Measurements from ENCODE around the gene MSH5. TPM values are rescaled to one million over a fixed set of nuclear protein-coding genes. Genes with fewer than 3 reads are reported as not detected.
"Not testable (repeated sequence)": the region's sequence is repeated elsewhere in the genome, so short reads cannot be mapped to it uniquely, and the experiment has no call there.

The MSH5 gene
- total RNA-seq (2014; rRNA removed; shearing (Covaris generic)), result 3.2 and 7.1 TPM in 2 replicates

DNA sequence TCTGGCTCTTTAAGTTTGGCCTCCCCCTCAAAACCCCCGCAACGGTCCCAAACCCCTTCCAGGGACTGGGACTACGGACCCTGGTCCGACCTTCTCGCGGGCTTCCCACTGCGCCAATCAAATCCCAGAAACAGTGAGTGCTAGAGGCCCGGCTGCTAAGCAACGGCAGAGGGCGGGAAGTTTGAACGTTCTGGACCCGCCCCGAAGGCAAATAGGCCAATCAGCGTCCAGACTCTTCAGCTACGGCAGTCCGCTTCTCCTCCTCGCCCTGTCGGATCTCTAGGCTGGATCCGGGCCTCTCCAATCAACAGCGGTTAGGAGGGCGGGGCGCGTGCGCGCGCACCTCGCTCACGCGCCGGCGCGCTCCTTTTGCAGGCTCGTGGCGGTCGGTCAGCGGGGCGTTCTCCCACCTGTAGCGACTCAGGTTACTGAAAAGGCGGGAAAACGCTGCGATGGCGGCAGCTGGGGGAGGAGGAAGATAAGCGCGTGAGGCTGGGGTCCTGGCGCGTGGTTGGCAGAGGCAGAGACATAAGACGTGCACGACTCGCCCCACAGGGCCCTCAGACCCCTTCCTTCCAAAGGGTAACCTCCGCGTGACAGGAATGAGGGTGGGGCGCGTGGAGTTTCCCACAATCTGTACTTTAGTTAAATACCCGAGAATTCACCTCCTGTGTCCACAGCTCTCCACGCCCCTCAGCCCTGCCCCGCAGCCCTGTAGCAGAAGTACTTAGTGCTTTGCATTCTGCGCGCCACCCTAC is at the start of gene MSH5:
Gene MSH5, plus strand, starts transcription at position 367 of the 758 bp plus-strand sequence. CDS start 462 bp downstream, outside the sequence.
- peak; percentile 99 for DNase-seq (ENCODE audit: low spot score)
- in situ Hi-C loops (cut with HindIII; ENCODE audit: low sequenced_read_pairs), result no loop called here

DNA sequence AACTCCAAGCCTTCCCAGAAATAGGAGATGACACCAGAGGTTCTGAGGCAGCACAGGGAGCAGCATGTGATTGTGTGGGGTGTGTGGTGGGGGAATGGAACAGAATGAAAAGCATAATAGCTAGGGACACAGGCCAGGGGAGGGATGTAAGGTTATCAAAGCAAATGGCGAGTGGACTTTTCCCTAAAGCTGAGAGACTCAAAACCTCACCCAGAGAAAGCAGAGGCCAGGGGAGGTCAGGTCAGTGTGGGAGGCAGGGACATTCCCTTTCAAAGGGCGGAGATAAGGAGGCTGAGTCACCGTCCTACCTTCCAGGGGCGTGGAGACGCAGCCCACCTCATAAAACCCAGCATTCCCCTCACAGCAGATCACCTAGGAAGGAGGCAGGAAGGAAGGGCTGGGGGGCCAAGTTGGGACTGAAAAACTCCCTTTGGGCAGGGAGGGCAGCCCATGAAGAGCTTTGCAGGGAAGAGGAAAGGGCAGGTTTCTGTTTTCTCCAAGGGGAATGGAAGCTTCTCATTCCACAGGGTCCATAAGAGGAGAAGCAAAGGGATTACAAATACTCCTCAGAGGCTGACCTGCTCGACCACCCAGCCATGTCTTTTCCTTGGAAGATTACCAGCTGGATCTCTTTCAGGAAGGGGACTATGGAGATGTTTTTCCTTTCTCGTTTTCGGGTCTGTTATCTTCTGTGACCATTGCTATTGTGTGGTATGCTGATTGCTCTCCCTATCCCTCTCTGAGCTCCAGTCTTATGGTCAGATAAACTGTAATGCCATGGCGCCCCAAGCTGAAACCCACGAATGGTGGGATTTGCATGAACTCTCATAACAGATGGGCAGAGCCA is 49.4 kb upstream of the MSH5 start:
- no peak for DNase-seq (ENCODE audit: low spot score)
- in situ Hi-C loops (cut with HindIII; ENCODE audit: low sequenced_read_pairs), result no loop called here

DNA sequence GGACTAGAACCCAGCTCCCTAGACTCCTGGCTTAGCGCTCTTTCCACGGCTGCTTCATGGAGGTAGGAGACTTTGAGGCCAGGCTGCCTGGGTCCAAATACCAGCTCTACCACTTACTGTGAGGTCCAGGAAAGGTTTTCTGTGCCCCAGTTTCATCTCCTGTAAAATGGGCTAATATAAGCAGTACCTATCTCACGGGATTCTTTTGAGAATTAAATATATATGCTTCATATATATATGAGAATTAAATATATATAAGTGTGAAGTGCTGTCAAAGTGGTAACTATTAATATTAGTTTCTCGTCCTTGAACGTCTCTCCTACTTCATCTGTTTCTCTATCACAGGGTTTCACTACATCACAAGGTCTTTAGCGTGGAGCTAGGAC is 48.7 kb upstream of the MSH5 start:
- in situ Hi-C loops (cut with HindIII; ENCODE audit: low sequenced_read_pairs), result no loop called here
- no peak for DNase-seq (ENCODE audit: low spot score)

DNA sequence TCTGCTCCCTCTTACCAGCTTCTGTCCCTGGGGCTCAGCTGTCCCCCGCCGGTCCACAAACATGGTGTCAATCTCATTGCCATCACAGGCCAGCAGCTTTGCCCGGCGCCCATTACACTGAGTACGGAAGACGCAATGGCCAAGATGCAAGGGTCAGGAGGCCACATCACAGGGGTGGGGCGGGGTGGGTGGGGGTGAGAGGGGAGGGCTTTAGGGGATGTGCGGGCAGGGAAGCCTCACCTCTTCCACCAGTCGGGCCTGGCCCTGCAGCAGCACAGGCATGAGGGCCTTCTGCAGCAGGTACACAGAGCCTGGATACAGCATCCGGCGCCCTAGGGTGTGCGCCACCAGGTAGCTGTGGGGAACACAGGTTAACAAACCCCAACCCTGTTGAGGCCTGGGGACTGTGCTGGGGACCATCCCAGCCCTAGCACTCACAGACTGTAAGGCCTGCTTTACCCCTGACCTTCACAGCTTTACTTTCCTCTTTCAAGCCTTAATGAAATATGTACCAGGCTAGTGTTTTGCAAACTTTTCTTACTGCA is 48.2 kb upstream of the MSH5 start:
- in situ Hi-C loops (cut with HindIII; ENCODE audit: low sequenced_read_pairs), result no loop called here

DNA sequence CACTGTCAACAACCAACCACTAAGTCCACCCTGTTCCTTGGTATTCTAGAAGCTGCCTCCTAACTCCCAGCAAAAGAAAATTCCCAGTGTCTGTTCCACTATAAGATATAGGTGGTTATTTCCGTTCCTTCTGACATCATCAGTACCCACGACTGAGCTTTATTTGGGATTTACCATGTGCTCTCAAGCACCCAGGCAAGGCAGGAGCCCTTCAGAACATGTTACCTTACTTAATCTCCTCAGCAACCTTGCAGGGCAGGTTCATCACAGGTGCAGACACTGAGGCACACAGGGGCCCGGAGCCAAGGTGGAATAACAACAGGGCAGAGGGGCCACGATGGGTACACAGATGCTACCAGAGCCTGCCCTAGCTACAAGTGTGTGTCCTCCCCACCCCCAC is 47.5 kb upstream of the MSH5 start:
- no peak for DNase-seq (ENCODE audit: low spot score)
- in situ Hi-C loops (cut with HindIII; ENCODE audit: low sequenced_read_pairs), result no loop called here

More for the DNA sequence above, 48.2 kb upstream of the MSH5 start:
- DNase-seq (ENCODE audit: low spot score), result no peak

DNA sequence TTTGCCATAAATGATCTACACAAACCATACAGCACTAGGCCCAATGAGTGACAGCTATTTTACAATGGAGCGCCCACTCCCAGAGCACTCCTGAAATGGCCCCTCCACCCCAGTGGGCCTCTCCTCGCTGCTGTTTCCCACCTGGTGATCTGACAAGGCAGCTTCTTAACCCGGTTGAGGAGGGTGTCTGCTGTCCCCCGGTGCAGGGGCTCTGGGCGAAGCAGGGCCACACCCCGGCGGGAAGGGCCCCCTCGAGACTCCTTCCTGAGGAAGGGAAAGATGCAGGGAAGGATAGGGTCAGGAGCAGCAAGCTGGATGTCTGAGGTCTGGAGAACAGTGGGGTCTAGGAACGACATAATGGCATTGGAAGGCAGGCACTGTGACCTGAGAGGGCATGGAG is 46.9 kb upstream of the MSH5 start:
- in situ Hi-C loops (cut with HindIII; ENCODE audit: low sequenced_read_pairs), result no loop called here
- no peak for DNase-seq (ENCODE audit: low spot score)

DNA sequence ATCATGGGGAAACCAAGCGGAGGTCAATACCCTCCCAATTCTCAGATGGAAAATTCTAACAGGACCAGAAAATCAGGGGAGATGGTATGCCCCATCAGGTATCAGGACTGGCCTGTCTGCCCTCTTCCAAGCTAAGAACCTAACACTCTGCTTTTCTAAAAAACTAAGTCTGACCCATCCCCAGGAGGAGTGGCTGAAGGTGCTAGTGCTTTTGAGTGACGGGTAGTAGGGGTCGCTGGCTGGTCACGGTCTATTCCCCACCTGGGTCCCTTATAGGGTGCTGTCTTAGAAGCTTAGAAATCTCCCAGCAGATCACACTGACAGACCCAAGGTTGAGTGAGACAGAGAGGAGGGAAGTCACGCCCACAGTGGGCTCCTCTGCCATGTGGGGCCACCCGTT is 46.3 kb upstream of the MSH5 start:
- DNase-seq (ENCODE audit: low spot score), result no peak
- in situ Hi-C loops (cut with HindIII; ENCODE audit: low sequenced_read_pairs), result no loop called here

DNA sequence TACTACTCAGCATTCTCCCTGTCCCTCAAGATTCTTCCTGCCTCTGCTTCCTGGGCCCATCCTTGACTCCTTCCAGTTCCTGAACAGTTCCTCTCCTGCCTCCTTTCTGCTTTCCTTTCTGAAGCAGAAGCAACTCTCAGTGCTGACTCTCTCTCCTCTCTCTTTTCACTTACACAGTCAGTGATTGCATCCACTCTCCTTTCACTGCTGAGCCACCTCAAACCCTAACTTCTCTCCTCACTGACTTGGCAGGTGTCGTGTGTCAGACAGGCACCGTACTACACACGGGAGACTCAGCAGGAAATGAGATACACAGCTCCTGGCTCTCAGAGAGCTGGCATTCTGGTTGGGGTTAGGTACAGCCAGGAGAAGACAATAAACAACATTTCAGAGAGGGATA is 42.2 kb upstream of the MSH5 start:
- DNase-seq (ENCODE audit: low spot score), result no peak
- in situ Hi-C loops (cut with HindIII; ENCODE audit: low sequenced_read_pairs), result no loop called here

DNA sequence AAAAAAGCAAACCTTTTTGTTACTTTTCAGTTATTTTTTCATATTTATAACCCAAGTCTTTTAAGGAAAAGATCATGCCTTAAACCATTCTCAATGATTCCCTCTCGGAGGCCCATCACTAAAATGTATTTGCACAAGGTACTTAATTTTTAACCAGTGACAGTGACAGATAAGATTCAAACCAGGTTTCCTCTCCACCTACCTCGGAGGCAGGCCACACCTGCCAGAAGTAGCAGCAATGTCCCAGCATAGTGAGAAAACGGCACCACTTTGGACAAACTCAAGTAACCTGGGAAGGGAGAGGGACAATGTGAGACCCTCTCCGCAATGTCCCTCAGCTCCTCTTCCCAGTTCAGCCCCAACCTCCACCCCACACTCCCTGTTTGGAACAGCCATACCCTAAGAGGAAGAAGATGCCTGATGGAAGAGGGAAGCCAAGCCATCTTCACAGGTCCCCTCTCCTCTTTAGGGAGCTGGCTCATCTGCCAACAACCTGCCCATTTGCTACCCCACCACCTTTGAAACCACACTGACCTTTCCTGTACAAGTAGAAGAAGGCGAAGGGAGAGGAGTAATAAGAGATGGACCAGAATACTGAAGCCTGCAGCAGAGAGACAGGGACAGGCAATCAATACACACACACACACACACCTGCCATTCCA is 38.9 kb upstream of the MSH5 start:
- DNase-seq (ENCODE audit: low spot score), result no peak
- in situ Hi-C loops (cut with HindIII; ENCODE audit: low sequenced_read_pairs), result no loop called here

DNA sequence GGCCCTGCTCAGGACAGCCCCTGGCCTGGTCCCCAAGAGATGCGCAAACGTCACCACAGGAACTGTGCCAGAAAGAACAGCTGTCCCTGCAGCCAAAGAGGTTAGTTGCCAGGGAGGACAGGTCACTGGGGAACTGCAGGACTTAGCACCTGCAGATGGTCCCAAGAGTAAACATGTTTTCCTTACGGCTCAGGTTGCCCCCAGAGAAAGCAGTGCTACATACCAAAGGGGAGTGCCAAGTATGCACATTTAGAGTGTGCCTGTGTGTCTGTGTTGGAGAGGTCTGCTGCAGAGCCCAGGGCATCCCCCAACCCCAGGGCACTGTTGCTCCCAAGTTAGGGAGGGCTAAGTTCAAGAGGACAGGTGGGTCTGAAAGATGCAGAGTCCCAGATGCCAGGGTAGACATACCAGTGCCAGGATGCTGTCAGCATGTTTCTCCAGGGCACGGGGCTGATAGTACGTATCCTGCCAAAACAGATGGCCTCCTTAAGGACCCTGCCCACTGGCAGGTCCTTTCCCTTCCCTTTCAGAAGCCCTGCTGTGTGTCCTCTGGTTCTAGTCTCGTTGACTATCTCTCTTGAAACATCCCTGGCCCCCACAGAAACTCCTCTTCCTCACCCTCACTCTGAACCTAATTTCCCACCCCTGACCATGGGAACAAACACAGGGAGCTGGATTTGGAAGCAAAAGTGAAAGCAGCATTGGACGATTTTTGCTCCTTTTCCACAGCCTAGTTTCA is 38.0 kb upstream of the MSH5 start:
- in situ Hi-C loops (cut with HindIII; ENCODE audit: low sequenced_read_pairs), result no loop called here
- DNase-seq (ENCODE audit: low spot score), result peak; percentile 19

DNA sequence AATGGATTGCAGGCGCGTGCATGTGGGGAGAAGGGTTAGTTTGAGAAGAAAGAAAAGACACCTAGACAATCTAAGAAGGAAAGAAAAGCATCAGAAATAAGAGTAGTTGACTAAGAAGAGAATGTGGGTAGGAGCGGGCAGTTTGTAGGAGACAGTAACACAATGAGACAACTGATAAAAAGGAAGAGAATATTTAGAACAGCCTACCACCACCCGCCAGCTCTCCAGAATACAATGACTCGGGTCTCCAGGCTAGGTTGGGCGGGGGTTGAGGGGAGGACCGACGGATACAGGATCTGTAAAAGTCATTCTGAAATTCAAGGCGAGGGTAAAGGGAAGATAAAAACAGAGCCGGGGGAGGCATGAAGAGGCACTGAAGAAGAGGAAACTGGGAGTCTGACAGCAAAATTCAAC is 37.4 kb upstream of the MSH5 start:
- in situ Hi-C loops (cut with HindIII; ENCODE audit: low sequenced_read_pairs), result no loop called here
- DNase-seq (ENCODE audit: low spot score), result no peak

DNA sequence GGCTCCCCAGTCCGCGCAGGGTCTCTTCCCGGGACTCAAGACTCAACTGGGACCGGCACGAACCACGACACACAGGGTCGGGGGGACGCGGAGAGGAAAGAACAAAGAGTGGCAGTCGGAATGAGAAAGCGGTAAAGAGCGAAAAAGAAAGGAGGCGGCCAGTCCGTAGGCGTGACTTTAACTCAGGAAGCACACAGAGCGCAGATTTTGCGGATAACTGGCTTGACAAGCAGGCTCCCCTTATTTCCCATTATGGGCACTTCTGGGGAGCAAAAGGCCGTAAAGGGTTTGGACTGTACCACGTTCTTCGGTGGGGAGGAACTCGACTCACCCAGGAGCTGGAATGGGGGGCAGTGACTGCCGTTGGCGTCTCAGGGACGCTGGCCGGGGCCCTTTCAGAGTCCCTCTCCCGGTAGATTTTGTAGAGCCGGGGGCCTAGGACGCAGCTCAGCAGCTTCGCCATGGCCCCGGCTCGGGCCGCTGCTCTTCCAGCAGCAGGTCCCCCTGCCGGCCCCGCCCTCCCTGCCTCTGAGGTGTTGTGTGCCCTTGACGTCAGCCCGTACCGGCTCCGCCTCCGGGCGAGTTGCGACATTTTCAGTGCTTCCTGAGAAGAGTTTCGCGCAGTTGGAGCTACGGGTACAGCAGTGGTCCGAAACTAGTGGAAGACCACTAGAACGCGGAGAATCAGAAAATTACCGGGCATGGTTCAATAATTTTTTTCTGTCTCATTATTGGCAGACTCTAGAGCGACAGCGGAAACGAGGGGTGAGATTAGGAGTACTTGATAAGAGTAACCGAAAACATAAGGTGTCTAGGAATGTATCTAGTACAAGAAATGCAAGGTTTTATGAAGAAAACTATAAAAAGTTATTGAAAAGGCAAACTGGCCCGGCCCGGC is 36.7 kb upstream of the MSH5 start, which contains the start of gene ABHD16A:
Gene ABHD16A, minus strand, starts transcription at position 506 of the 898 bp plus-strand sequence. Its CDS starts 43 bp downstream, at position 463.
- peak; percentile 99 for DNase-seq (ENCODE audit: low spot score)
- in situ Hi-C loops (cut with HindIII; ENCODE audit: low sequenced_read_pairs), result no loop called here

DNA sequence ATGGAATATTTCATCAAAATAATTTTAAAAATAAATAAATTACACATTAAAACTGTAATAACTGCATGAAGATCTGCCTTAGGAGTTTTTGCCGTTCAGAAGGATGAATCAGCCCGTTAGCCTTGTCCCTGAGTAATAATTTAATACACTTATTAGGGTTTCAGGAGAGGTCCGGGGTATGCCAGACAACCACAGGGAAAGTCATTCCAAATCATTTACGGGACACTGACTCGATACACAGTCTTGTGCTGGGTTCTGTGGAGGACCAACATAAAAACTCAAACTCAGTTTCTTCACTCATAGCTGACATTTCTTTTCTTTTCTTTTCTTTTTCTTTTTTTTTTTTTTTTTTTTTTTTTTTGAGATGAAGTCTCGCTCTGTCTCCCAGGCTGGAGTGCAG is 33.9 kb upstream of the MSH5 start:
- in situ Hi-C loops (cut with HindIII; ENCODE audit: low sequenced_read_pairs), result no loop called here

DNA sequence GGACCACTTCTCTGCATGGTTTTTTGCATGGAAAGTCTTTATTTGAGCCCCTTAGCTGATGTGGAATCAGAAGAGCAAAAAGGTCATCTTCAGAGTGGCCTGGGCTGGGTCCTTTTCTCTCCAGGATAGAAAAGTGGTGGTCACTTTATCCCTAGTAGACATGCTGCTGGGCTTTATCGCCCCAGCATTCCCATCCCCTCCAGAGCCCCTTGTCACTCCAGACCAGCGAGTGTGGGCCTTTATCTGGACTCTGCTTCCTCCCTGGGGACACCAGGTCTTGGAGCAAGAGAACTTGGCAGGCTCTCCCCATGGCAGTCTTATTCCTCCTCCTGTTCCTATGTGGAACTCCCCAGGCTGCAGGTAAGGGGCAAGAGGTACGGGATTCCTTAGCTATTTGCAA is 33.2 kb upstream of the MSH5 start, which contains the start of gene LY6G6F:
Gene LY6G6F, plus strand, starts transcription at position 268 of the 400 bp plus-strand sequence. Its CDS starts 41 bp downstream, at position 309.
- DNase-seq (ENCODE audit: low spot score), result no peak
- in situ Hi-C loops (cut with HindIII; ENCODE audit: low sequenced_read_pairs), result no loop called here

More for the DNA sequence above, 33.9 kb upstream of the MSH5 start:
- DNase-seq (ENCODE audit: low spot score), result no peak

DNA sequence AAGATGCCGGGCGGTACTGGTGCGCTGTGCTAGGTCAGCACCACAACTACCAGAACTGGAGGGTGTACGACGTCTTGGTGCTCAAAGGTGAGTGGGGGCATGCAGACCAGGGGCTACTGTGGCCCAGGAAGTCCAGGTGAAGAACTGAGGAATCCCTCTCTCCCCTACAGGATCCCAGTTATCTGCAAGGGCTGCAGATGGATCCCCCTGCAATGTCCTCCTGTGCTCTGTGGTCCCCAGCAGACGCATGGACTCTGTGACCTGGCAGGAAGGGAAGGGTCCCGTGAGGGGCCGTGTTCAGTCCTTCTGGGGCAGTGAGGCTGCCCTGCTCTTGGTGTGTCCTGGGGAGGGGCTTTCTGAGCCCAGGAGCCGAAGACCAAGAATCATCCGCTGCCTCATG is 32.1 kb upstream of the MSH5 start:
- in situ Hi-C loops (cut with HindIII; ENCODE audit: low sequenced_read_pairs), result no loop called here
- DNase-seq (ENCODE audit: low spot score), result no peak

DNA sequence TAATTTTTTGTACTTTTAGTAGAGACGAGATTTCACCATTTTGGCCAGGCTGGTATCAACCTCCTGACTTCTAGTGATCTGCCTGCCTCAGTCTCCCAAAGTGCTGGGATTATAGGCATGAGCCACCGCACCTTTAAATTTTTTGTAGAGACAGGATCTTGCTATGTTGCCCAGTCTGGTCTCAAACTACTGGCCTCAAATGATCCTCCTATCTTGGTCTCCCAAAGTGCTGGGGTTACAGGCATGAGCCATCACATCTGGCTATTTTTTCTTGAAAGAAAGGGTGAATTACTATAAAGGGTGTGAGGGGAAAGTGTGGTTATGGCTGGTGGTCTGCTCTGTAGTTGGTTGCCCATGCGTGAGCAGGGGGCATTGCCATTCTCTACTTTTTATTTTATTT is 31.6 kb upstream of the MSH5 start:
- in situ Hi-C loops (cut with HindIII; ENCODE audit: low sequenced_read_pairs), result no loop called here
- no peak for DNase-seq (ENCODE audit: low spot score)

DNA sequence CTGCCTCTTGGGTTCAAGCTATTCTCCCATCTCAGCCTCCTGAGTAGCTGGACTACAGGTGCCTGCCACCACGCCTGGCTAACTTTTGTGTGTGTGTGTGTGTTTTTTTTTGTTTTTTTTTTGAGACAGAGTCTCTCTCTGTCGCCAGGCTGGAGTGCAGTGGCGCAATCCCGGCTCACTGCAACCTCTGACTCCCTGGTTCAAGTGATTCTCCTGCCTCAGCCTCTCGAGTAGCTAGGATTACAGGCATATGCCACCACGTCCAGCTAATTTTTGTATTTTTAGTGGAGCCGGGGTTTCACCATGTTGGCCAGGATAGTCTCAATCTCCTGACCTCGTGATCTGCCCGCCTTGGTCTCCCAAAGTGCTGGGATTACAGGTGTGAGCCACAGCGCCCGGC is 30.6 kb upstream of the MSH5 start:
- in situ Hi-C loops (cut with HindIII; ENCODE audit: low sequenced_read_pairs); DNase-seq (ENCODE audit: low spot score): not testable (repeated sequence)

Measured in G401 (cell line).